ENCODE results near the gene ST7. TPM values are rescaled to one million over a fixed set of nuclear protein-coding genes. Genes with fewer than 3 reads are reported as not detected.

The ST7 gene
- total and polyA plus RNA-seq, 8 donors = 7.5 to 49.0 (median 16.1) TPM

DNA sequence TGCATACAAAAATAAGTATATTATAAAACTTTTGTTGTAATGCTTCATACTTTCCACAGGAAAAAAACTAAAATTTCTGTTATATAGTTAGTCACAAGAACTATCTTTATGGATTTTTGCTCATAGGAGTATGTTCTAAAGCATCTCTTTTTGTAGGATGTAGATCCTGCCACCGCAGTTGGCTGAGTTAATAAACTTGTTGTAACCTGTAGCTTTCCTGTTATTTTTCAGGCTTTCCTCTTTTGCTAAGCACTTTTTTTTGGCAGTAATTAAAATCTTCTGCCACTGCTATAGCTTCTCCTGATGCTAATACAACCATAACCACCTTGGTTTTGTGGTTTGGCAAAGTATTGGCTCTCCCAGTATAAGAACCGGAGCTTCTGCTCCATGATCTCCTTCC, 309.2 kb downstream of the ST7 start:
- Histone ChIP-seq H3K4me1 (no peaks in the 10 kb centered on the region), H3K9me3 (peaks cover 0 to 7% (median 0%) of the 10 kb centered on the region in 4 donors)
- TF ChIP-seq POLR2A (IDR thresholded peaks at IDR 0.05) = no peak
- TF ChIP-seq, protein P1, sequence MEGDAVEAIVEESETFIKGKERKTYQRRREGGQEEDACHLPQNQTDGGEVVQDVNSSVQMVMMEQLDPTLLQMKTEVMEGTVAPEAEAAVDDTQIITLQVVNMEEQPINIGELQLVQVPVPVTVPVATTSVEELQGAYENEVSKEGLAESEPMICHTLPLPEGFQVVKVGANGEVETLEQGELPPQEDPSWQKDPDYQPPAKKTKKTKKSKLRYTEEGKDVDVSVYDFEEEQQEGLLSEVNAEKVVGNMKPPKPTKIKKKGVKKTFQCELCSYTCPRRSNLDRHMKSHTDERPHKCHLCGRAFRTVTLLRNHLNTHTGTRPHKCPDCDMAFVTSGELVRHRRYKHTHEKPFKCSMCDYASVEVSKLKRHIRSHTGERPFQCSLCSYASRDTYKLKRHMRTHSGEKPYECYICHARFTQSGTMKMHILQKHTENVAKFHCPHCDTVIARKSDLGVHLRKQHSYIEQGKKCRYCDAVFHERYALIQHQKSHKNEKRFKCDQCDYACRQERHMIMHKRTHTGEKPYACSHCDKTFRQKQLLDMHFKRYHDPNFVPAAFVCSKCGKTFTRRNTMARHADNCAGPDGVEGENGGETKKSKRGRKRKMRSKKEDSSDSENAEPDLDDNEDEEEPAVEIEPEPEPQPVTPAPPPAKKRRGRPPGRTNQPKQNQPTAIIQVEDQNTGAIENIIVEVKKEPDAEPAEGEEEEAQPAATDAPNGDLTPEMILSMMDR (IDR thresholded peaks at IDR 0.05) = no peak
- no peak for TF ChIP-seq EP300 (IDR thresholded peaks at IDR 0.05)
- no peak for TF ChIP-seq POLR2AphosphoS5 (IDR thresholded peaks at IDR 0.05)

DNA sequence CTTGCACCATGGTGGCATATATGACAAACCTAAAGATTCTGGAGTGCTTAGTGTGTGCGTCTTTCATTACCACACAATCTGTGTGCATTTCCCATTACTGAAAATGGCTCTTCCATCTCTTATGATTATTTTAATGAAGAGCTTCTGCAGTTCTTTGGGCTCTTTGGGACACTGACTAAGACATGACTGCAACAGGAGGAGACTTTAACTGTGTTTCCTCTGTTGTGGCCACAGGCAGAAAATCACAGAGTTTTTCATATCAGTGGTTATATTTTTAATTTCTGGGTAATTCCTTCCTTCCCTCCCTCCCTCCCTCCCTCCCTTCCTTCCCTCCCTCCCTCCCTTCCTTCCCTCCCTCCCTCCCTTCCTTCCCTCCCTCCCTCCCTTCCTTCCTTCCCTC, 311.4 kb downstream of the ST7 start:
- no peaks in the 10 kb centered on the region for H3K27me3 ChIP-seq
- DNase-seq = no peak
- H3K36me3 ChIP-seq = no peaks in the 10 kb centered on the region
- no peak overlapping the region for H3K4me3 ChIP-seq
- H3K27ac ChIP-seq = no peak overlapping the region
- intact Hi-C loops (cut with DNase I; ENCODE audit: low total_unique reads) = no loop called here
- peaks cover 0 to 7% (median 0%) of the 10 kb centered on the region in 4 donors for H3K9me3 ChIP-seq
- TF ChIP-seq POLR2A (IDR thresholded peaks at IDR 0.05) = no peak
- TF ChIP-seq EP300 (IDR thresholded peaks at IDR 0.05) = no peak
- TF ChIP-seq POLR2AphosphoS5 (IDR thresholded peaks at IDR 0.05) = no peak
- TF ChIP-seq, protein P1 (IDR thresholded peaks at IDR 0.05) = no peak
- no peaks in the 10 kb centered on the region for H3K4me1 ChIP-seq
- 0 to 94% (median 58%) methylated on average over 1 of the region's 1 CpG for WGBS, 5 donors

More for the DNA sequence above, 309.2 kb downstream of the ST7 start:
- H3K27ac ChIP-seq = no peak overlapping the region
- H3K4me3 ChIP-seq = no peak overlapping the region
- no peaks in the 10 kb centered on the region for H3K27me3 ChIP-seq
- no peaks in the 10 kb centered on the region for H3K36me3 ChIP-seq
- intact Hi-C loops (cut with DNase I; ENCODE audit: low total_unique reads) = no loop called here
- WGBS, 5 donors = 89 to 97% (median 95%) methylated on average over 2 of the region's 2 CpGs
- no peak for DNase-seq

DNA sequence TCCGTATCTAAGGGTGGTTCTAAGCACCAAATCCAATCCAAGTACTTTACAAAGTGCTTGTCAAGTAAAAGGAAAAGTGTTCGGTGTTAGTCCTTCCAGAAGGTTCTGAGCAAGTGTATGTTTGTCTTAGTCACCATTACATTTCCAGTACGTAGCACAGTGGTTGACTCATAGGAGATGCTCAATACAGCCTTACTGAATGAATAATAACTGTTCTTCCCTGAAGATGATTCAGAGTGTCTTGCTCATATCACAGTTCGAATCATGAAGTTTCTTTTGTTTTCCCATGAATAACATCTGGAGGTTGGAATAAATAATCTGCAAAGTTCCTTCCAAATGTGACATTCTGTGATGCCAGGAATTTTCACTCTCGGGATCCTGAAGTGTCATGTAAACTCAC, 316.1 kb downstream of the ST7 start:
- no peak overlapping the region for H3K27ac ChIP-seq
- intact Hi-C loops (cut with DNase I; ENCODE audit: low total_unique reads) = no loop called here
- WGBS, 5 donors = 69 to 77% (median 70%) methylated on average over 5 of the region's 5 CpGs
- H3K27me3 ChIP-seq = peaks cover 0 to 2% (median 0%) of the 10 kb centered on the region in 3 donors
- H3K9me3 ChIP-seq = peaks cover 0 to 7% (median 0%) of the 10 kb centered on the region in 4 donors
- DNase-seq = no peak
- no peaks in the 10 kb centered on the region for H3K36me3 ChIP-seq
- no peaks in the 10 kb centered on the region for H3K4me1 ChIP-seq
- no peak overlapping the region for H3K4me3 ChIP-seq
- TF ChIP-seq, protein P1 (IDR thresholded peaks at IDR 0.05) = no peak
- TF ChIP-seq POLR2A (IDR thresholded peaks at IDR 0.05) (no peak), EP300 (IDR thresholded peaks at IDR 0.05) (no peak), POLR2AphosphoS5 (IDR thresholded peaks at IDR 0.05) (no peak)

DNA sequence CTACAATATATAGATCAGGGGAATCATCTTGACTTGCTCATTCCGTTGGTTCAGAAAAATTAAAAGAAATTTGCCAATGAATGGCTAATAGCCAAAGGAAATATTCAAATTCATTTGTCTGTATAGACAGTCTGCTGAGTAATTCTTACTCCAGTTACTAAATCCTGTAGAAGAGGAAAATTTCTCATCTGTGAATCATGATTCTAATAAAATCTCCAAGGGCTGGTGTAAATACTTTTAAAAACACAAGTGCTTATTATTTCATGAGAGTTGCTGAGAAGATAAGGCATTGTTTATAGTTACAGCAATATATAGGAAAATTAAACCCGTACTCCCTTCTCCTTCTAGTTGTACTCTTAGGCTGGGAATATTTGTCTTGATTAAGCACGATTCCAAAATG, 316.6 kb downstream of the ST7 start:
- H3K4me3 ChIP-seq = no peak overlapping the region
- no peaks in the 10 kb centered on the region for H3K36me3 ChIP-seq
- intact Hi-C loops (cut with DNase I; ENCODE audit: low total_unique reads) = no loop called here
- no peak for DNase-seq
- peaks cover 0 to 7% (median 0%) of the 10 kb centered on the region in 4 donors for H3K9me3 ChIP-seq
- H3K27ac ChIP-seq = no peak overlapping the region
- peaks cover 0 to 6% (median 0%) of the 10 kb centered on the region in 3 donors for H3K27me3 ChIP-seq
- H3K4me1 ChIP-seq = no peaks in the 10 kb centered on the region
- TF ChIP-seq POLR2AphosphoS5 (IDR thresholded peaks at IDR 0.05) (no peak), EP300 (IDR thresholded peaks at IDR 0.05) (no peak), POLR2A (IDR thresholded peaks at IDR 0.05) (no peak)
- TF ChIP-seq, protein P1 (IDR thresholded peaks at IDR 0.05) = no peak
- 69 to 78% (median 77%) methylated on average over 3 of the region's 3 CpGs for WGBS, 5 donors
